ENCODE results near the gene TUBB4B.
"Not testable (repeated sequence)": the region's sequence is repeated elsewhere in the genome, so short reads cannot be mapped to it uniquely, and the experiment has no call there.

The TUBB4B gene

GRCh38 chr9:137237759-137238726 is 3.0 kb upstream of the TUBB4B start:
- DNase-seq = no peak

GRCh38 chr9:137239541-137240200 is 1.4 kb upstream of the TUBB4B start:
- DNase-seq = not testable (repeated sequence)

GRCh38 chr9:137240318-137240840 is 708 bp upstream of the TUBB4B start:
- peak; percentile 95 for DNase-seq

- DNase-seq = peak; percentile 85
These were observed 592 bp downstream of the TUBB4B start for GRCh38 chr9:137241490-137242268.

- DNase-seq = no peak
These were observed 1.4 kb downstream of the TUBB4B start for GRCh38 chr9:137242269-137243203.

- not testable (repeated sequence) for DNase-seq
These were observed 2.2 kb downstream of the TUBB4B start for GRCh38 chr9:137243266-137243625.

GRCh38 chr9:137243626-137244485 is 2.8 kb downstream of the TUBB4B start:
- DNase-seq = no peak

GRCh38 chr9:137244486-137245449 is 3.7 kb downstream of the TUBB4B start:
- no peak for DNase-seq

- DNase-seq = no peak
These were observed 4.6 kb downstream of the TUBB4B start for GRCh38 chr9:137245450-137246421.

- no peak for DNase-seq
These were observed 6.2 kb downstream of the TUBB4B start for GRCh38 chr9:137247135-137247915.

- DNase-seq = no peak
These were observed 6.8 kb downstream of the TUBB4B start for GRCh38 chr9:137247916-137248175.

- no peak for DNase-seq
These were observed 9.5 kb downstream of the TUBB4B start for GRCh38 chr9:137250329-137251193.

- DNase-seq = no peak
These were observed 10.0 kb downstream of the TUBB4B start, which contains the start of gene STPG3 for GRCh38 chr9:137251194-137251461. Gene STPG3 (plus strand): TSS chr9:137251286. CDS start chr9:137251287, 1 bp downstream.

GRCh38 chr9:137251490-137252268 is 10.6 kb downstream of the TUBB4B start:
- DNase-seq = no peak

GRCh38 chr9:137252555-137253506 is 11.7 kb downstream of the TUBB4B start:
- no peak for DNase-seq
